T-helper 9 cell (primary cell): Measurements from ENCODE around the gene PIEZO2.

Experiments
- DNase-seq: peaks from one replicate; pipeline ENCODE4 v3.0.0-alpha.2; 2020

PIEZO2 gene

GRCh38 chr18:11064106-11064505 is 85.3 kb downstream of the PIEZO2 start:
- DNase-seq: no peak

GRCh38 chr18:11055721-11056120 is 93.6 kb downstream of the PIEZO2 start:
- DNase-seq: no peak

DNA sequence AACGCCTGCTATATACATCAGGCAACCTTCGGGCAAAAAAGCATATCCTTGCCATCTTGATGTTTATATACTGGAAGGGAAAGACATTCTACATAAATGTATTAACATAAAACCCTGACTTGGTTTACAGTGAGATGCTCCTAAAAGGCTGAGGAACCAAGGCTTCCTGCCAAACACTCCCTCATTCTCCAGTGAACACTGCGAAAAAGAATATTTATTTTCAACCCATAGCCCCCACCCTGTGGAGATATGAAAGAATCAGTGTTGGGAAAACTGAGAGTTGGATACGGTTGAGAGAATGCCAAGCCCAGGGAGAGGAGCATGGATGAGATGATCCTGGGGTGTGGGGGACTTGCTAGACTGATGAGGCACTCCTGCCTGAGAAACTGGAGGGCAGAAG is 94.9 kb downstream of the PIEZO2 start:
- no peak for DNase-seq

- no peak for DNase-seq
These were observed 96.1 kb downstream of the PIEZO2 start for GRCh38 chr18:11053293-11053692.

- no peak for DNase-seq
These were observed 96.6 kb downstream of the PIEZO2 start for GRCh38 chr18:11052800-11053199.

- no peak for DNase-seq
These were observed 97.9 kb downstream of the PIEZO2 start for GRCh38 chr18:11051462-11051861.

- DNase-seq: no peak
These were observed 98.4 kb downstream of the PIEZO2 start for GRCh38 chr18:11050966-11051365.

GRCh38 chr18:11047817-11048216 is 101.6 kb downstream of the PIEZO2 start:
- no peak for DNase-seq

- no peak for DNase-seq
These were observed 102.2 kb downstream of the PIEZO2 start for GRCh38 chr18:11047156-11047555.

DNA sequence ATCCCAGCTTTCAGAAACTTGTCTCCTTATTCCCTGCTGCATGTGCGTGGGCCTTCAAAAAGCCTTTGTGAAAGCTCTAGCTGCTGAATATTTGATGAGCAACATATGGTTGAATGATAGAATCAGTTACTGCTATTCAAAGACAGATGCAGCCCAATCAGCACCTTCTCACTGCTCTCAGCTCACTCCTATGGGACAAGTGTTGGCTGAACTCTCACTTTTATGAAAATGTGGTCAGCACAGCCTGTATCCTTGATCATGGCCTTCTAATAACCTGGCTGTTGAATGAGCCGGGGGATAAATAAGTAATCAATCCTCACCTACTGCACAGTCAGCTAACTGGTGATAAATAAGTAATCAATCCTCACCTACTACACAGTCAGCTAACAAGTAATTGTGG is 103.2 kb downstream of the PIEZO2 start:
- DNase-seq: no peak

GRCh38 chr18:11043694-11044093 is 105.7 kb downstream of the PIEZO2 start:
- DNase-seq: no peak

- DNase-seq: no peak
These were observed 107.1 kb downstream of the PIEZO2 start for GRCh38 chr18:11042247-11042646.

DNA sequence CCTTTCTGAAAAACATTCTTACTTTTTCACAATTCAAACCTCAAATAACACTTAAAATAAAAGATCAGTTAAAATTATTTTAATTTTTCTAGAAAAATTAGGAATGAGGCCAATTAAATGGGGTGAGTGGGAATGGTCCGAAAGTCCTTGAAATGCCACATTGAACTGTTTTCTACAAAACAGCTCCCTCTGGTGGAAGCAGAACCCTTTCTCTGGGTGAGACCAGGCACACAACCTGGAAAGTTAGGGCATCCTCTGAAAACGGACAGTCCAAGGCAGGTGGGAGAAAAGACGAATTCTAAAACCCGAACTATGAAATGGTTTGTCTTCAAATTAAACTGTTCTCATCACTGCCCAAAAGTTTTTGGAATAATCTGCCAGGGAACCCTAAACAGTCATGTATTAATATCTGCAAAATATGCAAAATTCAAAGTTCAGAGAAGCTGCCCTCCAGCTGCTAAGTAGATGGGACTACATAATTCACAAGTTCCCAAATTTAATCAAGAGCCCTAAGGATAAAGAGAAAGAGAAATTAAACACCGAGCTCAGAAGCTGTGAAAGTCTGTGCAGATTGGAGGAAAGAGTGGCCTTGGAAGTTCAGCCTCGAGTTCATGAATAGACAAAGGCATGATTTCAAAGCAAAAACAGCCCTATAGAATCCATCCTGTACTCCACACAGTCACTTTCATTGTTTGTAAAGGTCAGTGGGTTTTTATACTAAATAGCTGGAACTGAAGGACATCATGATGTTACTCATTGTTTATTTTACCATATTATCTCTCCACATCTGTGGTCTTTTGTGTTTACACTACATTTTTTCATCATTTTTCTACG is 108.3 kb downstream of the PIEZO2 start:
- DNase-seq: no peak

GRCh38 chr18:11040359-11040758 is 109.0 kb downstream of the PIEZO2 start:
- DNase-seq: no peak

GRCh38 chr18:11037533-11038240 is 111.7 kb downstream of the PIEZO2 start:
- no peak for DNase-seq

GRCh38 chr18:11035814-11036495 is 113.4 kb downstream of the PIEZO2 start:
- DNase-seq: no peak

- DNase-seq: no peak
These were observed 114.0 kb downstream of the PIEZO2 start for GRCh38 chr18:11035376-11035775.

DNA sequence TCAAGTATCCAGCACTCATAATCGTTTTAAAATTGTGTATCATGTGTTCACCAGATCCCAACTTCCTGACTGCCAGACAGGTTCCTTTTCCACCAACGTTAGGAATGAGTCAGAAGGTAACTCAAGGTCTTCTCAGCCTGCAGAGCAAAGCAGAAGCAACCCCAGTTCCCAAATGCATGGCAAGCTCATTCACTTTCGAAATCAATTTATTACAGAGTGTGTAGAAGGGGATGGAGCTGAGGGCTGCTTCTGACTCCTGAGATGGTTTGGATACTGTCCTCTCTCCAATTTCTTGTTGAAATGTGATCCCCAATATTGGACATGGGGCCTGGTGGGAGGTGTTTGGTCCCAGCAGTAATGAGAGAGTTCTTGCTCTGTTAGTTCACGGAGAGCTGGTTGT is 114.5 kb downstream of the PIEZO2 start:
- DNase-seq: no peak

DNA sequence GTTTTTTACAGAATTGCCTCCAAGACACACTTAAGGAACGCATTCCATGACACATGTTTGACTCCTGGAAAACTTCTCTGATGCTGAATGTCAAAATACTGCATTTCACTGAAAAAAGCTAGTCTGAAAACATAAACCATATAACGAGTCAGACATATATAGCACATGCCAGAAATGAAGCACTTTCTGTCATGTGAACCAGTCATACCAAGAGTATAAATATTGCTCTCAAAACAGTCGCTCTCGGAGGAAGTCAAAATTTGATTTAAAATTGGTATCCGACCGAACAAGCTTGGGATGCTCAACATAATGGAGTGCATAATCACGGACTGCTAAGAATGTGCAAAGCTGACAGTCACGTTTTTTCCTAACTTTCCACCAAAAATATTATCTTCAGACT is 115.9 kb downstream of the PIEZO2 start:
- DNase-seq: no peak

- DNase-seq: no peak
These were observed 117.4 kb downstream of the PIEZO2 start for GRCh38 chr18:11031966-11032365.

DNA sequence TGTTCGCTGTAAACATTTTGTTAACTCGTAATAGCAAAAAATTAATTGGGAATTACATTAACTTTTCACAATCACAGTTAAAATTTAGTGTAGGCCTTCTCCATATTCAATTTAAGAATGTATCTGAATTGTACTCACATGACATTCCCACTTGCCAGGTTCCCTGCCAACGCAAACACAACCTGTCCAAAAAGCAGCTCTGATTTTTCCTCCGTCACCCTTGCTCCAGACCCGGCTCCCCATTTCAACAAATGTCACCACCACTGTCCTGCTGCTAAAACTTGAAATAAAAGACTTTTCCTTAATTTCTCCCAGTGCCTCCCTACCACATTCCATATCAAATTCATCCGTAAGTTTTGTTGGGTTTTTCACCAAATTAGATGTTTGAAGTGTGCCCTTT is 120.3 kb downstream of the PIEZO2 start:
- DNase-seq: no peak

- DNase-seq: no peak
These were observed 121.5 kb downstream of the PIEZO2 start for GRCh38 chr18:11027862-11028261.

- DNase-seq: no peak
These were observed 123.7 kb downstream of the PIEZO2 start for GRCh38 chr18:11025671-11026070.
